Astrocyte of the spinal cord (primary cell): ENCODE measurements around the gene ELL2.

Experiments used
- DNase-seq: peaks from one replicate; pipeline ENCODE4 v3.0.0; 2011; ENCODE audit warnings: low read depth, low spot score
- H3K4me3 ChIP-seq: 2 replicates; pipeline ENCODE4 v1.5.1; 2011; ENCODE audit warnings: low read depth, mild to moderate bottlenecking, low read length, moderate library complexity
- CTCF ChIP-seq: IDR thresholded peaks from 2 replicates; pipeline ENCODE4 v1.5.1; 2012; ENCODE audit warnings: low read depth, mild to moderate bottlenecking, low read length, inconsistent platforms
- in situ Hi-C: cut with HindIII; loops from 2 replicates; pipeline ENCODE4 v1.10.0; 2017; ENCODE audit warnings: low sequenced_read_pairs

The ELL2 gene

DNA sequence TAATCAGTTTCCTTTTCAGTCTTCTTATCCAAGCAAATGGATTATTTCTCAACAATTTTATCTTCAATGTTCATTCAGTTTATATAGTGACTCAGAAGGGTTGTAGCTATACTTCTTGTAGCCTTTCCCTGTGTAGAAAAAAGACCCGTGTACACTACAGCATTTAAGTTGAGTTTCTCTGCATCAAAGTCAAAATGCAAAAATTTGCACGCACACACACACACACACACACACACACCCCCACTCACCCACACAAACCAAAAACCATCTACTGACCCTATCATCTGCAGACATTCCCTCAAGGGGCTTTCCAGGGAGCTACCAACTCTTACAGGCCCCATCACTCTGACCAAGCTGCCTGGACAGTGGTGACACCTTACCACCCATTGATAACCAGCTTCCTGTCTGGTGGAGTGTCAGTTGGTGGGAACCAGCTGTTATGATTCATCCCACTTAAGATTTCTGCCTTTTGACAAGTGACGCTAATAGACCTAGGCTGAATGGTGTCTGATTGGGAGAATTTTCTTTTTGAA lies 12.2 kb upstream of the ELL2 start:
- TF ChIP-seq CTCF, result no peak
- in situ Hi-C loops, result loop anchor here (25.0 kb wide), 1 partner anchor 363 kb away; no protein-coding TSS in a partner anchor
- peak; percentile 75 for DNase-seq
- H3K4me3 ChIP-seq, result no peak overlapping the region

DNA sequence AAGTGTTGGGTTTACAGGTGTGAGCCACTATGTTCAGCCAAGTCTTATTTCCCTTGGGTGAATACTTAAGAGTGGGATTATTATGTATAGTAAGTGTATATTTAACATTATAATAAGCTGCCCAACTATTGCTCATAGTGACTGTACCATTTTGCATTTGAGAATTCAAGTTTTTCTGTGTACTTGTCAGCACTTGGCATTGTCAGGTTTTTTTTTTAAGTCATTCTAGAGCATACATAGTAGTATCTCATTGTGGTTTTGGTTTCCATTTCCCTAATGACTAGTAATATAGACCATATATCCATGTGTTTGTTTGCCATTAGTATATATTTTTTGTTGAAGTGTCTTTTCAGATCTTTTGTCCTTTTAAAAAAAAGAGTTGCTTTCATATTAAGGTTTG lies 10.5 kb upstream of the ELL2 start:
- DNase-seq, result no peak
- no peak overlapping the region for H3K4me3 ChIP-seq
- TF ChIP-seq CTCF, result no peak
- in situ Hi-C loops, result loop anchor here (25.0 kb wide), 1 partner anchor 365 kb away; no protein-coding TSS in a partner anchor

DNA sequence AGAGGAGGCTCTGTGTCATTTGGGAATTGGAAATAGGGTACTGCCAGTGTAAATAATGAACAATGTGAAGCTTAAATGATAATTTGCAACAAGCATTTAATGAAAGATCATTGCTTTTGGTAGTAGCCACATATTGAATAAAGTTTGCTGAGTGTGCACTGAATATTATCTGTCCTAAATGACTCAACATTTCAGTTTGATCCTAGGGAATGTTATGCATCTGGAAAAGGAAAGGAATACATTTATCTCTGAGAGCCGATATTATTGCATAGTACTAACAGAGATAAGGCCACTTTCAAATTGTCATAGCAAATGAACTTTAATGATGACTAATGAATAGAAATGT lies 8.7 kb upstream of the ELL2 start:
- no peak for DNase-seq
- TF ChIP-seq CTCF, result no peak
- H3K4me3 ChIP-seq, result no peak overlapping the region
- in situ Hi-C loops, result loop anchor here (25.0 kb wide), 1 partner anchor 367 kb away; no protein-coding TSS in a partner anchor

GRCh38 chr5:95969651-95970358 lies 8.2 kb upstream of the ELL2 start:
- in situ Hi-C loops, result loop anchor here (25.0 kb wide), 1 partner anchor 367 kb away; no protein-coding TSS in a partner anchor
- no peak overlapping the region for H3K4me3 ChIP-seq
- no peak for TF ChIP-seq CTCF
- no peak for DNase-seq

DNA sequence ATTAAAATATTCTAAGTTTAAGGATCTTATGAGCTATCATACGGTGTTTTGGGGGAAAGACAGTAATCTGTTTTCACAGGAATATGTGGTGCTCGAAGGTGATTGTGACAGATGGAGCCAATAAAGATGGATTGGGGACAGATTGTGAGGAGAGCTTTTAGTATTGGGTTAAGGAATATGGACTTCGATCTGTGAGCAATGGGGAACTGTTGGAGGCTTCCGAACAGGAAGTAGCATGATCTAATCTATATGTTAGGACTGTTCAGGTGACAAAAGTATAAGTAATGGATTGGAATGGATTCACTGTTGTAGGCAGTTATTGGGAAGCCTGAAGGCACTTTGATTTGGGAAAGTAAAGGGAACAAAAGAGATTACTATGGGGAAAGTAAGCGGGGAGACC lies 7.4 kb upstream of the ELL2 start:
- in situ Hi-C loops, result loop anchor here (25.0 kb wide), 1 partner anchor 368 kb away; no protein-coding TSS in a partner anchor
- no peak for TF ChIP-seq CTCF
- no peak overlapping the region for H3K4me3 ChIP-seq
- no peak for DNase-seq

GRCh38 chr5:95967236-95967635 lies 5.6 kb upstream of the ELL2 start:
- DNase-seq, result no peak
- no peak for TF ChIP-seq CTCF
- in situ Hi-C loops, result loop anchor here (25.0 kb wide), 1 partner anchor 370 kb away; no protein-coding TSS in a partner anchor
- no peak overlapping the region for H3K4me3 ChIP-seq
